HFF-Myc (cell line): ENCODE measurements around the gene HS2ST1.
A peak's percentile ranks its signal among the peaks of the same experiment; 100 is the strongest.
"Not testable (repeated sequence)": the region's sequence is repeated elsewhere in the genome, so short reads cannot be mapped to it uniquely, and the experiment has no call there.

Source experiments
- DNase-seq: peaks from one replicate; pipeline ENCODE4 v3.0.0-alpha.2; 2011; ENCODE audit warnings: low read depth; ENCODE audit errors: extremely low read depth
- H3K4me3 ChIP-seq: replicated peaks from 2 replicates; pipeline ENCODE4 v1.5.1; 2011; ENCODE audit warnings: low read depth, mild to moderate bottlenecking, control low read depth, low read length
- TF ChIP-seq, protein P1 (sequence below): IDR thresholded peaks from 2 replicates; pipeline ENCODE4 v1.5.1; 2012; ENCODE audit warnings: mild to moderate bottlenecking, low read depth, low read length, control low read depth; ENCODE audit errors: missing control alignments

The HS2ST1 gene

DNA sequence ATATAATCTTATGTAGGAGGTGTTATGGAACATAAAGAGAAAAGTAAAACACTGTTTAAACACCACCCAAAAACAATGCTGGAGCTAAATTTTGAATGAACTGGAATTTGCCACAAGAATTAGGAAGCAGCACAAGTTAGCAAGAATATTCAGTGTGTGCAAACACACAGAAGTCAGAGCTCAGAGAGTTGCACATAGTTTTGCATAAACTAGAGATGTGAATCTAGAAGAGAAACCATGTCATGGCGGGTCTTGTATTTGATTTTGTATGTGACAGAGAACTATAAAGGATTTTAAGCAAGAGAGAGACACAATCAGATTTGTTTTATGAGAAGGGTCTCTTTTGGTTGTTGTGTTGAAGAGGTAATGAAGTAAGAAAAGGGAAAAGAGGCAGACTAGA, 38.7 kb upstream of the HS2ST1 start:
- DNase-seq, result no peak
- H3K4me3 ChIP-seq, result no peak overlapping the region
- TF ChIP-seq, protein P1, sequence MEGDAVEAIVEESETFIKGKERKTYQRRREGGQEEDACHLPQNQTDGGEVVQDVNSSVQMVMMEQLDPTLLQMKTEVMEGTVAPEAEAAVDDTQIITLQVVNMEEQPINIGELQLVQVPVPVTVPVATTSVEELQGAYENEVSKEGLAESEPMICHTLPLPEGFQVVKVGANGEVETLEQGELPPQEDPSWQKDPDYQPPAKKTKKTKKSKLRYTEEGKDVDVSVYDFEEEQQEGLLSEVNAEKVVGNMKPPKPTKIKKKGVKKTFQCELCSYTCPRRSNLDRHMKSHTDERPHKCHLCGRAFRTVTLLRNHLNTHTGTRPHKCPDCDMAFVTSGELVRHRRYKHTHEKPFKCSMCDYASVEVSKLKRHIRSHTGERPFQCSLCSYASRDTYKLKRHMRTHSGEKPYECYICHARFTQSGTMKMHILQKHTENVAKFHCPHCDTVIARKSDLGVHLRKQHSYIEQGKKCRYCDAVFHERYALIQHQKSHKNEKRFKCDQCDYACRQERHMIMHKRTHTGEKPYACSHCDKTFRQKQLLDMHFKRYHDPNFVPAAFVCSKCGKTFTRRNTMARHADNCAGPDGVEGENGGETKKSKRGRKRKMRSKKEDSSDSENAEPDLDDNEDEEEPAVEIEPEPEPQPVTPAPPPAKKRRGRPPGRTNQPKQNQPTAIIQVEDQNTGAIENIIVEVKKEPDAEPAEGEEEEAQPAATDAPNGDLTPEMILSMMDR, result no peak

- H3K4me3 ChIP-seq, result no peak overlapping the region
- TF ChIP-seq, protein P1, result no peak
- DNase-seq, result no peak
Measured at GRCh38 chr1:86887479-86888162, 26.8 kb upstream of the HS2ST1 start.

DNA sequence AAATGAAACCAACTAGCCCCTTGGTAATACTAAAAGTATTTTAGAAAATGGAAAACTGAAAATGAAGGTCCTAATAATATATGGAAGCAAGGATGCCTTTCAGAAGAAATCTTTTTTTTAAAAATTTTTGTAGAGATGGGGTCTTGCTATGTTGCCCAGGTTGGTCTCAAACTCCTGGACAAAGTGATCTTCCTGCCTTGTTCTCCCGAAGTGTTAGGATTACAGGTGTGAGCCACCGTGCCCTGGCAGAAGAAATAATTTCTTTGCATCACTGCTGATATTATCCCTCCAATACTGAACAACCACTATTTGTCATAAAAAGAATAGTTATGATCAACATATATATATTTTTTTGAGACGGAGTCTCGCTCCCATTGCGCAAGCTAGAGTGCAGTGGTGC, 26.1 kb upstream of the HS2ST1 start:
- DNase-seq, result no peak
- TF ChIP-seq, protein P1, result no peak
- no peak overlapping the region for H3K4me3 ChIP-seq

DNA sequence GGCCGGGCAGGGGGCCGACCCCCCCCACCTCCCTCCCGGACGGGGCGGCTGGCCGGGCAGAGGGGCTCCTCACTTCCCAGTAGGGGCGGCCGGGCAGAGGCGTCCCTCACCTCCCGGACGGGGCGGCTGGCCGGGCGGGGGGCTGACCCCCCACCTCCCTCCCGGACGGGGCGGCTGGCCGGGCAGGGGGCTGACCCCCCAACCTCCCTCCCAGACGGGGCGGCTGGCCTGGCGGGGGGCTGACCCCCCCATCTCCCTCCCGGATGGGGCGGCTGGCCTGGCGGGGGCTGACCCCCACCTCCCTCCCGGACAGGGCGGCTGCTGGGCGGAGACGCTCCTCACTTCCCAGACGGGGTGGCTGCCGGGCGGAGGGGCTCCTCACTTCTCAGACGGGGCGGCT, 15.0 kb upstream of the HS2ST1 start:
- not testable (repeated sequence) for H3K4me3 ChIP-seq, DNase-seq

DNA sequence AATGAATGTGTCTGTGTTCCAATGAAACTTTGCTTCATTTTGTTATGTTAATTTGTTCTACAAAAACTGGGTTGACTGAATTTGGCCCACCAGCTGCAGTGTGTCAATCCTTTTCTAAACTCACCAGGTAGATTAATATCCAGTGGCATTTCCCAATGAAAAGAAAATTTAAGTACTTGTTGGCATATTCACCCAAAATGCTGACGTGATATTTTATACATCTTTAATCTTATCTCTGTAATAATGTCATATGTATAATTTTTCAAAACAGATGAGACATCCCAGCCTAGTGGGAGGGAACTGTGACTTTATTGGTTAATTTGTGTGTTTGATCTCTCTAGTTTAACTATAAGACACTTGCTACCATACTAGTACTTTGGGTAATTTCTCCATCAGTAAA, 8.6 kb upstream of the HS2ST1 start:
- DNase-seq, result no peak
- TF ChIP-seq, protein P1, result no peak
- no peak overlapping the region for H3K4me3 ChIP-seq

GRCh38 chr1:86906419-86906818, 8.0 kb upstream of the HS2ST1 start:
- DNase-seq, result no peak

GRCh38 chr1:86912281-86912900, 2.0 kb upstream of the HS2ST1 start:
- no peak for DNase-seq
- H3K4me3 ChIP-seq, result peak overlapping the region; percentile 100
- TF ChIP-seq, protein P1, result no peak

More at GRCh38 chr1:86906419-86906818, 8.0 kb upstream of the HS2ST1 start:
- no peak overlapping the region for H3K4me3 ChIP-seq
- TF ChIP-seq, protein P1, result no peak
